ENCODE measurements around the gene SPRR5.

Gene SPRR5, protein sequence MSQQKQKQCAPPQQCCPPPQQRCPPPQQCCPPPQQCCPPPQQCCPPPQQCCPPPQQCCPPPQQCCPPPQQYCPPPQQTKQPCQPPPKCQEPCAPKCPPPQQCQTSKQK

DNA sequence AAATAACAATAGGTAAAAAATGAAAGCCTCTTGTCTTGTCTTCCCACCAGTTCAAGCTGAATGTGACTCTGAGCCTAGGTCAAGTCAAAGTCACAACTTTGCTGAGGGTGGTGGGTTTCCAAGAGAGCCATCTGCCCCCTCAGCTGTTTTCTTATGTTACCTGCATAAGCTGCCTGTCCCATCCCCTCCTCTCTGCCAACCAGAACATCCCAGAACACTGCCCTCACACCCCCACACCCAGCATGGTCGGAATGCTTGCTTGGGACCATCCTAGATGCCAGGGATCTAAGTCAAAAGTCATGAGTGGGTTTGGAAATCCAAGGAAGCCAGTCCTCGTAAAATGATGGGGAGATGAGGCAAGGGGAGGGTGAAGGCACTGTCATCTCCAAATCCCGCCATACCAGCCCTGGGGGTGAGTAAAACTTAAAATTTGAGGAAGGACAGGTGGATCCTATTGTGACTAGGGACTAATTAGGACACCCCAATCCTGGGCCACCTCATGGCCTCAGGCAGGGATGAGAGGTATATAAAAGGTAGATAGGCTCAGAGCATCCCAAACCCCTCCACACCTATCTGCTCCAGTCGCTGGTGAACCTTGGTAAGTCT, at the start of gene SPRR5:
TSS of gene SPRR5 (plus strand) at position 556 of the 606 bp plus-strand sequence. CDS start 1,349 bp downstream, outside the sequence.
- no peak for DNase-seq

DNA sequence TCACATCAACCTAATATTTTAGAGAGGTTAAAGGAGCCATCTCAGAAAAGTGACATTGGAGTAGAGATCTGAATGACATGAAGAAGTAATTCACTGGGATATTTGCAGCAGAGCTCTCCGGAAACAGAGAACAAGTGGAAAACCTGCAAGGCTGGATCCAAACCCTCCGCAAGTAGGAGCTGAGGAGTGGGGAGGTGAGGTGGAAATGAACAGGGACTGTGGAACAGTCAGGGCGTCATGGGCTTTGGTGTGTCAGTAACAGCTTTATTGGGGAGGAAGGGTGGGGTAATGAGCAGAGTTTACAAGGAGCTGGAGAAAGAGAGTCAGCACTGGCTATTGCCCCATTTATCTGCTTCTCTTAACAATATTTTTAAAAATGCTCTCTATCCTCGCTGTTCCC, 48.0 kb upstream of the SPRR5 start:
- DNase-seq: no peak

DNA sequence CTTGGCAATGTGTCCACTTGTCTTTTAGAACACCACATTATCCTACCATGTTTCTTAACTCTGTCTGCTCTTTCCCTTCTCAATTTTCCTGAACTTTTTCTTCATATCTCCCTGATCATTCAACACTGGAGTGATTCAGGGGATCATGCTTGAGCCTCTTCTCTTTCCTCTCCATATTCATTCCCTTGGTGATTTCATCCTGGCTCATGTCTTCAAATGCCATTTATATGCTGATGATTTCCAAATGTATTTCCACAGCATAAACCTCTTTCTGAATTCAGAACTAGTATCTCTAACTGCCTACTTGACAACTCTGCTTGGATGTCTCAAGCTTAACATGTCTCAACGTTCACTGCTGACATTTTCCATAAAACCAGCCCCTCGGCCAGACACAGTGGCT, 47.1 kb upstream of the SPRR5 start:
- DNase-seq: no peak

DNA sequence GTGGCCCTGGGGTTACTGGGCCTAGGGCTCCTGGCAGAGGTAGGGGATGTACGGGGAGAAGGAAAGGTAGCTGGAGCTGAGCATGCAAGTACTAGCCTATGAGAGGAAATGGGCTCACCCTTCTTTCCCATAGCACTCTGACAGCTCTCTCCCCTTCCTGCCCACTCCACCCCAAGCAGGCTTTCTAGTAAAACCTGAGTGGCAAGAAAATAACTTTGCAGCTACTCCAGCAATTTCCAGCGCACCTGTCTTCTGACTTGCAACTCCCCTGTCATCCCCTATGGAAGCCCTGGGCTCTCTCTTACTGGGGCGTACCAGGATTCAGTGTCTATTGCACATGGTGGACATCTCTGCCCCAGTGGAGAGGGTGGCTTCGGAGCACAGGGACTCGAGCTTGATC, 45.4 kb upstream of the SPRR5 start:
- no peak for DNase-seq

DNA sequence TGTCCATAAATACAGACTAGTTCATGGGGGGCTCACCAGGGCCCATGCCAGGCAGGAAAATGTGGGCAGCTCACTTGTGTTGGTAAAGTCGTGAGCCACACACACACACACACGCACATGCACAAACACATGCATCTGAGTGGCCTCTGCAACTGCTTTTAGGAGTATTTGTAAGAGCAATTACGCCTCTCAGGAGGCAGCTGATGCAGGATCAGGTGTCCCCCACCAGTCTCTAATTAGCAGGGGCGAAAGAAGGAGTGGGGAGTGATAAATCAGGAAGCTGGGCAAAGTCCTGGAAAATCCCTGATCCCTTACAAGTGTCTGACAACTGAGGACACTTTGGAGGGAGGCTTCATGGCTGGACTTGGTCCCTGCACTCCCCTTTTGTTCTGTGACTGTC, 44.4 kb upstream of the SPRR5 start:
- no peak for DNase-seq

DNA sequence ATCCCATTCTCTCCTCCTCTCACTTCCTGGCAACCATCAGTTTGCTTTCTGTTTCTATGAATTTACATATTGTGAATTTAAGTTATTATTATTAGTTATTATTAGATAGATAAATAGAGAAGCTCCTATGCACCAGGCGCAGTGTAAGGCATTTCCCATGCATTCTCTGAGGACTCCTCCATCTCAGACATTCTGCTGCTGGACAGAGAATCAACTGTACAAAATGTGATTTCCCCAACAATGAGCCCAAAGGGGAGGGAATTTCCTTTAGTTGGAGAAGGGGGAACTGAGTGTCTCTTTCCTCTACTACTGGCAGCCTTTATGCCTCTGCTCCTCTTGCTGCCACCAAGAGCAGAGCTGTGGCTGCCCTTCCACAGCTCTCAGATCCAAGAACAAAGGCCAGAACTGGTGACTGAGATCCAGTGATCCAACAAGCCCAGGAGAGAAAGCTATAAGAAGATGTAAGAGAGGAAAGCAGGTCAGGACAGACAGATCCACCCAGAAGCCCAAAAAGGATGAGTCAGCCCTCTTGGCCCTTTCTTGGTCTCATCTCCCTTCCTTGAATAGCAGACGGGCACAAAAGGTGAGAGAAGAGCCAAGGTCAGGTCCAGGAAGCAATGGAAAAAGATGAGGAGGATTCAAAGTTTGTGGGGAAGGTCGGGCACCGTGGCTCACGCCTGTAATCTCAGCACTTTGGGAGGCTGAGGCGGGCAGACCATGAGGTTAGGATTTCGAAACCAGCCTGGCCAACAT, 42.1 kb upstream of the SPRR5 start:
- DNase-seq: no peak

DNA sequence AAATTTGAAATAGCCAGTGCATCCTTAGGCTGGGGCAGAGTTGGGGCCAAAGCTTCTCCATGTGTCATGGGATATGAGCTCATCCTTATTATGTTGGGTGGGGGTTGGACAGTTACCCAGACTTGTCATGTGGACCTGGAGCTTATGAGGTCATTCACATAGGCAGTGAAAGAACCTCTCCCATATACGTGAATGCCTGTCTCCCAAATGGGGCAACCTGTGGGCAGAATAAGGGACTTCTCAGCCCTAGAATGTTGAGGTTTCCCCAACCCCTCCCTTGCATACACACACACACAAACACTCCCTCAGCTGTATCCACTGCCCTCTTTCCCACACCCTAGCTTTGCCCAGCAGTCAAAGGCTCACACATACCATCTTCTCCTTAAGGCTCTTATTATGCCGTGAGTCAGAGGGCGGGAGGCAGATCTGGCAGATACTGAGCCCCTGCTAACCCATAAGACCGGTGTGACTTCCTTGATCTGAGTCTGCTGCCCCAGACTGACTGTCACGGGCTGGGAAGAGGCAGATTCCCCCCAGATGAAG, 40.9 kb upstream of the SPRR5 start:
- no peak for DNase-seq

DNA sequence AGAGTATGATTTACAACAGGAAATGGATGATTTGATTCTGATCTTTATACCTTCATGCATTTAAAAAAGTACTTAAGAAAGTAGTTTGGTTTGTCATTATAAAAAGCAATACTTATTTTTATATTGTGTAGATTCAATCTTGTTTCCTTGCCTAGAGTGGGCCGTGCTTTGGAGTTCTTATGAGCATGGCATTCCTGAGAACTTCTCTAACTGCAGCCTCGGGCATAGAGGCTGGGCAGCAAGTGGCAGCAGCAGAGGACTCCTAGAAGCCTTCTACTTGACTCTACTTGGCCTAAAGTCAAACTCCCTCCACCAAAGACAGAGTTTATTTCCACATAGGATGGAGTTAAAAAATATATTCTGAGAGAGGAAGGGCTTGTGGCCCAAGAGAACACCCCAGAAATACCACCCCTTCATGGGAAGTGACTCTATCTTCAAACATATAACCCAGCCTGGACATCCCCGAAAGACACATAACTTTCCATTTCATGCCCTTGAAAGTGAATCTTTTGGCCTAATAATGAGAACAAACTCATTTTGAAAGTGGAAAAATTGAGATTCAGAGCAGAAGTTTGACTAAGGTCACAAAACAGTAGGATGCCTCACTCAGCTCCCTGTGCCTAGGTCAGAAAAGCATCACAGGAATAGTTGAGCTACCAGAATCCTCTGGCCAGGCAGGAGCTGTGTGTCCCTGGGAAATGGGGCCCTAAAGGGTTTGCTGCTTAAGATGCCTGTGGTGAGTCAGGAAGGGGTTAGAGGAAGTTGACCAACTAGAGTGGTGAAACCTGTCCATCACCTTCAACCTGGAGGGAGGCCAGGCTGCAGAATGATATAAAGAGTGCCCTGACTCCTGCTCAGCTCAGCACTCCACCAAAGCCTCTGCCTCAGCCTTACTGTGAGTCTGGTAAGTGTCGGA, 39.1 kb upstream of the SPRR5 start, which contains the start of gene IVL:
TSS of gene IVL (plus strand) at position 861 of the 916 bp plus-strand sequence. CDS start 1,252 bp downstream, outside the sequence.
- DNase-seq: no peak

DNA sequence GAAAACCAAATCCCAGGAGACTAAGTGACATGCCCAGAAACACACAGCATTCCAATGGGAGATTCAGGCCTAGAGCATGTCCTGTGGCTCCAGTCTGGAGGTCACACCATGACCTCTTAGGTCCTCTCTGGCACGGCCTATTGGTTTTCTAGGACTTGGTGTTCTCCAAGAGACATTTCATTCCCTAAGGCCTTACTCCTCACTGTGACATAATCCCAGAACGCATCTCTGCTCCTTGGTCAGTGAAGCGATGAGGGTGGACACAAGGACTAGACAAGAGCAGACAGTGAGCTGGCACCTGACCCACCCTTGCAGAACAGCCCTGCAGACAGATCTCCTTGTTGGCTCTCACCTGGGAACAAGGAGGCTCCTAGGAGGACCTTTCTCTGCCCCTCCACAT, 37.8 kb upstream of the SPRR5 start:
- no peak for DNase-seq

DNA sequence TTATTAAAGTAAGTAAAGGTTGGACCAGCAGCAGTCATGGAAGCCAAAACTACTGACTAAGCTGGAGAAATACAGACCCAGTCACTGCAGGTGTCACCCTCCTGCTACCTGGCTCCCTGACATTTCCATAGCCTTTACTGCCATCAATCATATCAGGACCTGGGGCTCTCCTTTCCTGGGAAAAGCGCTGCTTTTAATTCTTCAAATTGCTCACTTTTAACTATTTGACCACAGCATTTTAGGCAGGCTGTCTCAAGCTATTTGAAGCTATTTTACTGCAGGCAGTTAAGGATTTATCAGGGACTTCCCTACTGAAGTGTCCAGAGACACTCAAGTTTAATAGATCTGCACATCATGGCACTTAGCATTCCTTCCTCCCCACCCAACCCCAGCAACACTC, 34.5 kb upstream of the SPRR5 start:
- no peak for DNase-seq

DNA sequence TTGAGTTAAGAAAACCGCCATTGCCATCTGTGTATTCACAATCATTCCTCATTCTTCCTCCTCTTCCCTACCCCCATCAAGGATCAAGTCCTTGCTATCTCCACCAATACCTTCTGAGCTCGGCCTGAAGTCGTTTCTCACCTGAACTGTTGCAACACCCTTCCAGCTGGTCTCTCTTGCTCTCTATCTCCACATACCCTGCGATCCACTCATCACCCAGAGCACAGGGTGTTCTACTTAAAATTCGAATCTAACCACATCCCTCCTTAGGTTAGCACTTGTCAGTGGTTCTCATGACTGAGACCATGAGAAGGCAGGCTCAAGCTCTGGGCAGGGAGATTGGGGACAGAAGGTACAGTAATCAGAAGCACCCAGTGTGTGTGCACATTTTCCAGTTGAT, 34.1 kb upstream of the SPRR5 start:
- no peak for DNase-seq

DNA sequence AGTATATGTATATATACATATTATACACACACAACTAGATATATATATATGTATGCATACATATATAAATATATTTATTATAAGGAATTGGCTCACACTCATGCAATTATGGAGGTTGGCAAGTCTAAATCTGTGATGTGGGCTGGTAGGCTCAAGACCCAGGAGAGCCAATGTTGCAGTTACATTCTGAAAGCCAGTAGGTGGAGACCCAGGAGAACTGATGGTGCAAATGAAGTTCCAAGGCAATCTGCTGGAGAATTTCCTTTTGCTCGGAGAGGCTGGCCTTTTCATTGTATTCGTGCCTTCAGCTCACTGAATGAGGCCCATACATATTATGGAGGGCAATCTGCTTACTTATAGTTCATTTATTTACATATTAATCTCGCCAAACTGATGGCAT, 29.2 kb upstream of the SPRR5 start:
- peak; percentile 76 for DNase-seq

DNA sequence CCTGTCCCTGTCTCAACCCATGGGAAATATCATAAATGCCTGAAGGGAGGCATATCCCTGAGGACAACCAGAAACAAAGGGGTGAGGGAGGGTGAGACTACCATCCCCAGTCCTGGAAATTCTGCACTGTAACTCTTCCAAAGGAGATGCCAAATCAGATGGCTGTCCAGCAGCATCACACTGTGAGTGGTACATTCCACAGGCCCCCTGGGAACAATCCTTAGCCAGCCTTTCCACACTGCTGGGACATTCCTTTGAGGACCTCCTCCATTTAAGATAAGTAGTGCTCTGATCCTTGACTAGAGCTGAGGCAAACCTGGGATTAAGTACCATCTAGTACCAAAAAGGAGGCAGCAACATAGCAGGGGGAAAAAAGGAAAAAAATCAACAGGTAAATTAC, 27.9 kb upstream of the SPRR5 start:
- DNase-seq: no peak

DNA sequence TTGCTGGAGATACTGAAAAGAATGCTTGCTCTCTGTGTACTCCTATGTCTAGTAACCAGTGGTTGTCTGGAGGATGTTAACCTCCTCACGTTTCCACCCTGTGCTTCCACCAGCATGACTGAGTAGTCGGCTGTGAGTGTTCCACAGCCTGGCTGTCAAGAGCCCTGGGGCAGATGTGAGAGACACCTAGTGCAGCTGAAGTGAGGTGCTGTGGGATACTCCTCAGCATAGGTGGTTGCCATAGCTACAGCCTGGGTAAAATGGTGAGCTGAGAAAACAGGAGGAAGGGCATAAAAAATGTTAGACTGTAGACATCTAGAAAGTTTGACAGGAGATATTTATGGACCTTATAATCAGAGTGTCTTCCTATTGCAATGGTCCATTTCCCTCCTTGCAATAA, 22.8 kb upstream of the SPRR5 start:
- DNase-seq: peak; percentile 23

DNA sequence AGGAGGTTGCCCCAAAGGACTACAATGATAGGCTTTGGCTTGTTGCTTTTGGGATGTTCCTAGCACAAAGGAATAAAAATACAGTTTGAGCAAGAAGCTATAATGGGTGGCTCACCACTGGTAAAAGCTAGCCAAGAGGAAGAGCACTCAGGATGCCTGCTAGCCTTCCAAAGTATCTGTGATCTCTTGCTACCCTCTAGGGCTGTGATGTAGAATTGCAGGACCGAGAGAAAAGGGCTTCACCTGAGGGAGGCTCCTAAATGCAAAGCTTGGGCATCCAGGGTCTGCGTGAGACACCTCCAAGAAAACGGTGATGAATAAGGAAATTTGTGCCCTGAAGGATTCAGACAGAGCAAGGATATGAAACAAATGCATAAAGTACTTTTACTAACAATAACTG, 20.9 kb upstream of the SPRR5 start:
- DNase-seq: no peak

DNA sequence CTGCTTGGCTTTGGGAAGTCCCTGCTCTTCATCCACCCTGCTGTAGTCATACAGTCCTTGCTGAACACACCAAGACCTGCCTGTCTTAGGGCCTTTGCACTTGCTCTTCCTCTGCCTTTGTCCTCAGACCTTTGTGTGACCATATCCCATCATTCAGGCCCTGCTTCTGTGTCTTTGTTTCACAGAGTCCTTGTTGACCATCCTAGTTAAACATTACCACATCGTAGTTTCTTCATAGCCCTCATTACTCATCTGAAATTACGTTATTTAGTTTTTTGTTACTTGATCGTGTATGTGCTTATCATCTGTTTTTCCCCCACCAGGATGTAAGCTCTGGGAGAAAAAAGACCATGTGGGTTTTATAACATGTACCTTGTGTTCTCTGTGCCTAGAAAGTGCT, 18.3 kb upstream of the SPRR5 start:
- DNase-seq: no peak

DNA sequence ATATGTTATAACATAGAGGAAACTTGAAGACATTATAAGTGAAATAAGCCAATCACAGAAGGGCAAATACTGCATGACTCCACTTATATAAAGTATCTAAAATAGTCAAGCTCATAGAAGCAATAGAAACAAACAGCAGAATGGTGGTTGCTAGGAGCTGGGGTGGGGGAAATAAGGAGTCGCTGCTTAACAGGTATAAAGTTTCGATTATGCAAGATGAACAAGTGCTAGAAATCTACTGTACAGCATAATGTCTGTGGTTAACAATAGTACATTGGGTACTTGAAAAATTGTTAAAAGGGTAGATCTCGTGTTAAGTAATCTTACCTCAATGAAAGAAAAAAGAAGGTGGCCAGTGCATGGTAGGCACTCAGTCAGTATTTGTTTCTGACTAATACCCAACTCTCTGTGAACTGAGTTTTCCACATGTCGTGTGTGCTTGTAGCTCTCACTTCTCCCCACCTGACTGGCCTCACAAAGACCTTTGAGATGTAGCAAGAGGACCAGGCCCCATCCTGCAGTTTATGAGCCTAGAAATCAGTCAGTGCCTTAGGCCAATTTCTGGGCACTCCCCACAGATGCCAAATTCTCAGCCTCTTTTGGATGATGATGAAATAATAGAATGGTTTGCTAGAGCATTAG, 14.7 kb upstream of the SPRR5 start:
- DNase-seq: no peak

DNA sequence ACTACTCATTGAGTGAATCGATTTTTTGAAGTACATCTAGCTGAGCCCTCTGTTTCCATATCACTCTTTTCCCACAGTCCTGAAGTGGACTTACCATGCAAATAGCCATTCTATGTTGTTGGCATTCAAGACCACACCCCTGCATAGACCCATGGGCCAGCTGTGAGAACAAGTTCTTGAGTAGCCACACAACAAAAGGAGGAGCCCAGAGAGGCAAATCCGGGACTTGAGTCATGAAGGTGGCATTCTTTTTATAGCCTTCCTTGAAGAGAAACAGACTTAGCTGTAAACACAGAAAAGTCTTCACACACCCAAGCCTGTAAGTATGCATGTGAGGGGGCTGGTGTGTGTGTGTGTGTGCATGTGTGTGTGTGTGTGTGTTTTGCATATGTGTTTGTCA, 13.8 kb upstream of the SPRR5 start:
- DNase-seq: no peak

DNA sequence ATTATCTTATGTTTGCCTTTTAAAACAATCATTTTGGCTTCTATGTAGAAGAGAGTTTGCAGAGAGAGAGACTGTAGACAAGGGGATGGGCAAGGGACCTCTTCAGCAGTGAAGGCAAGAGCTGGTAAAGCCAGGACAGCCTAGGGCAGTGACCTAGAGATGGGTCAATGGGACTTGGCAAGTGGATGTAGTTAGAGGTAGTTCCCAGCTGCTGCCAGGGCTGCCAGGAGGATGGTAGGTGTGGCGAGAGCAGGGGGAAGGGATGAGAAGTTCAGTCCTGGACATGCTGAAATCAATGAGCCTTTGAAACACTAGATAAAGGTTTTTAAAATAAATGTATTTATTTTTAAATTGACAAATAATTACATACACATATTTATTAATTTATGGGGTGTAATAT, 6.4 kb upstream of the SPRR5 start:
- no peak for DNase-seq

DNA sequence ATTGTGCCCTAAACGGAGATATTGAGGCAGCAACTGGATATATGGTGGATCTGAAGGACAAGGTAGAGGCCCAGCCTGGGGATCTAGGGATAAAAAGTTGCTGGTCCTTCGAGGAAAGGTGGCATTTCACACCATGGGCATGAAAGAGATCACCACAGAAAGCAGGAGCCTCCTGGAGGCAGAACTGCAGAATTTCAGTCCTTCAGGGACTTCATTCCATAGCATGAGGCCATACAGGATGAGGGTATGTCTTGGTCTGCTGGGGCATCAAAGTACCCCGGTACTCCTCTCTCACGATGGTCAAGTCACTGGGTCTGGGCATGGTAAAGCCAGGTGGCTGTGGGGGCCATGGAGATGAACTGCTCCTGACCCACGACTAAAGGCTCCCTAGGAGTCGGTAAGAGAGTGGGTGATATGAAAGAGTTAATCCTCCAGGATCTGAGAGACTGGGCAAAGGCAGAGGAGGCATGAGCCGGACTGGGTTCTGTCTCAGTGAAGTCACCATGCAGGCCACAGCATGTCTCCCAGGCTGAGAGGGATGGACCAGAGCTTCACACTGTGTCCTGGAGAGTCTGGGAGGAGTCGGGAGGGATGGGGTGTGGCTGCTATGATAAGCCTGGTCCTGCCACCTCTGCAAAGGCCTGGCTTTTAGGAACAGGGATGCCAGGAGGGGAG, 5.8 kb upstream of the SPRR5 start:
- no peak for DNase-seq

DNA sequence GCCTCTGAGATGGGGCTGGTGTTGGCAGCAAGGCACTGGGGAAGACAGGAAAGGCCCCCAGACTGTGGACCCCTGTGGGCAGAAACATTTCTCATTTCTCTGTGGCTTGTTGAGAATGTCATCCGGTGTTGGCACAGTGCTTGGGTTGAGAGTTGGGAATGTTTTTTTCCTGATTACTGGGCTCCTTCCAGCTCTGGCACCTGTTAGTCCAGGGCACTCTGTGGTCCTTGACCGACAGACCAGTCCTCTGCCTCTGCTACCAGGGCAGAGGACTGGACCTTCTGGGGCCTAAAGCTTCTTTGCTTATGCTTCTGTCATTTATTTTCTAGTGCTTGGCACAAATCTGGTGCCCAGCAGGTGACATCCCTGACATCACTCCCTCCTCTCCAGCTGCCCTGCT, 4.8 kb upstream of the SPRR5 start:
- DNase-seq: no peak

DNA sequence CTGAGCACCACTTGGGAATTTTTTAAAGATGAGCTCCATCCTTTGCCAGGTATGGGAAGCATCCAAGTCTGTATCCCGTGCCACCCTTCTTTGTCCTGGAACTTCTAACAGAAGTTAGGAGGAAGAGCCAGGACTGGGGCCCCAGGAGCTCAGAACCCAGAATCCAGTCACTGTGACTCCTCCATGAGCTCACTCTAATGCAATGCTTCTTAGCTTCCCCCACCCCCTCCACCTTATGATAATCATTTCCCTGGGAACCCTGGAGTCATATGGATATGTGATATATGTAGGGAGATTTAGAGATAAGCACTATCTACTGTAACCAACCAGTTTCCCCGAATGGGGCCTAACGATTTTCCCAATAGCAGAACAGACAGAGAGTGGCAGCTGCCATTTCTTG, 758 bp upstream of the SPRR5 start:
- DNase-seq: no peak
